Common myeloid progenitor, CD34-positive (primary cell): Measurements from ENCODE around the gene PRKCE.
A peak's percentile ranks its signal among the peaks of the same experiment; 100 is the strongest.

Source experiments
- CTCF ChIA-PET: fragments of 350-600 bp; sonication (Branson Sonifier 250); formaldehyde crosslinking; loops from one replicate; lab custom pipeline; 2021; ENCODE audit warnings: antibody characterized with exemption; lab: Charles Lee
- POLR2A ChIA-PET: fragments of 350-600 bp; sonication (Branson Sonifier 250); formaldehyde crosslinking; loops from one replicate; lab custom pipeline; 2021; ENCODE audit warnings: antibody characterized with exemption; lab: Charles Lee
- DNase-seq, 3 donors: peaks; one replicate each; pipeline versions ENCODE4 v3.0.0 to v3.0.0-alpha.2; 2013
- H3K27ac ChIP-seq, 2 experiments: 1 replicate in 1 of 2; 2 replicates in 1 of 2; pipeline ENCODE4 v1.7.0; 2013; ENCODE audit warnings: inconsistent platforms in 2 of 2, low read length in 2 of 2, mild to moderate bottlenecking in 2 of 2, low read depth in 1 of 2, moderate library complexity in 1 of 2; ENCODE audit not compliant: severe bottlenecking in 2 of 2, insufficient read depth in 1 of 2, poor library complexity in 1 of 2
- H3K27me3 ChIP-seq, 5 experiments: replicated peaks in 2 of 5; 1 replicate in 3 of 5; 2 replicates in 2 of 5; pipeline versions ENCODE4 v1.6.1 to v1.7.0; 2013; ENCODE audit warnings: low read length in 4 of 5, mild to moderate bottlenecking in 2 of 5, moderate library complexity in 2 of 5, inconsistent platforms in 1 of 5; ENCODE audit not compliant: insufficient read depth in 5 of 5, control insufficient read depth in 4 of 5
- H3K36me3 ChIP-seq, 4 experiments: 1 replicate in 2 of 4; 2 replicates in 2 of 4; pipeline versions ENCODE4 v1.6.1 to v1.7.0; 2013; ENCODE audit warnings: low read length in 3 of 4, control low read depth in 1 of 4, mild to moderate bottlenecking in 1 of 4; ENCODE audit not compliant: control insufficient read depth in 4 of 4, insufficient read depth in 4 of 4
- H3K4me1 ChIP-seq, 4 experiments: 1 replicate in 3 of 4; 2 replicates in 1 of 4; pipeline versions ENCODE4 v1.6.1 to v1.7.1; 2013; ENCODE audit warnings: low read length in 3 of 4, mild to moderate bottlenecking in 3 of 4, control low read depth in 1 of 4, inconsistent platforms in 1 of 4, moderate library complexity in 1 of 4; ENCODE audit not compliant: control insufficient read depth in 4 of 4, insufficient read depth in 4 of 4; ENCODE audit errors: control extremely low read depth in 1 of 4
- H3K4me3 ChIP-seq, 7 experiments: 1 replicate in 4 of 7; 2 replicates in 3 of 7; pipeline versions ENCODE4 v1.5.1 to v1.7.0; 2013; ENCODE audit warnings: mild to moderate bottlenecking in 7 of 7, low read length in 6 of 7, moderate library complexity in 6 of 7, inconsistent platforms in 2 of 7, low read depth in 2 of 7, control low read depth in 1 of 7; ENCODE audit not compliant: insufficient read depth in 4 of 7, control insufficient read depth in 1 of 7; ENCODE audit errors: extremely low read depth in 1 of 7
- H3K9me3 ChIP-seq, 5 experiments: 1 replicate in 4 of 5; 2 replicates in 1 of 5; pipeline versions ENCODE4 v1.6.1 to v1.7.1; 2013; ENCODE audit warnings: low read length in 4 of 5, mild to moderate bottlenecking in 2 of 5, inconsistent platforms in 1 of 5, low read depth in 1 of 5, moderate library complexity in 1 of 5; ENCODE audit not compliant: control insufficient read depth in 4 of 5, insufficient read depth in 2 of 5; ENCODE audit errors: control extremely low read depth in 1 of 5
- WGBS: methylation state at CpG from one replicate; pipeline ENCODE4 v1.1.5; 2013; ENCODE audit not compliant: insufficient coverage; 5-methylcytosine and 5-hydroxymethylcytosine counted together

Gene PRKCE

GRCh38 chr2:46013726-46014125, 362.3 kb downstream of the PRKCE start:
- Histone ChIP-seq H3K27me3 (no peaks in the 10 kb centered on the region), H3K9me3 (no peaks in the 10 kb centered on the region), H3K4me1 (no peaks in the 10 kb centered on the region), H3K4me3 (no peak overlapping the region), H3K27ac (no peak overlapping the region), H3K36me3 (peaks cover 0 to 11% (median 4%) of the 10 kb centered on the region in 4 experiments)
- DNase-seq = no peak
- 100% methylated on average over 3 of the region's 5 CpGs for WGBS
- ChIA-PET CTCF (interaction anchor here (0.8 to 1.2 kb wide), 2 partner anchors 352 to 437 kb away, joined by 3 read pairs; no protein-coding TSS in a partner anchor), POLR2A (no interaction called here)

- no peaks in the 10 kb centered on the region for H3K27me3 ChIP-seq
- H3K4me3 ChIP-seq = no peak overlapping the region
- CTCF ChIA-PET = interaction anchor here (1.1 kb wide), 1 partner anchor 215 kb away, joined by 3 read pairs; no protein-coding TSS in a partner anchor
- no peaks in the 10 kb centered on the region for H3K4me1 ChIP-seq
- H3K36me3 ChIP-seq = peaks cover 0 to 11% (median 4%) of the 10 kb centered on the region in 4 experiments
- H3K27ac ChIP-seq = no peak overlapping the region
- WGBS = 100% methylated on average over 1 of the region's 6 CpGs
- no peak for DNase-seq
- POLR2A ChIA-PET = no interaction called here
- no peaks in the 10 kb centered on the region for H3K9me3 ChIP-seq
Observed at GRCh38 chr2:46014911-46015654, 363.6 kb downstream of the PRKCE start.

- Histone ChIP-seq H3K4me3 (peak overlapping the region in 1 of 7 experiments; percentile 0), H3K27ac (no peak overlapping the region), H3K4me1 (no peaks in the 10 kb centered on the region), H3K27me3 (no peaks in the 10 kb centered on the region), H3K9me3 (no peaks in the 10 kb centered on the region), H3K36me3 (peaks cover 0 to 15% (median 4%) of the 10 kb centered on the region in 4 experiments)
- 92% methylated on average over 5 of the region's 7 CpGs for WGBS
- no peak for DNase-seq
- CTCF ChIA-PET = interaction anchor here (1.5 kb wide), 1 partner anchor 22 kb away, joined by 3 read pairs; no protein-coding TSS in a partner anchor
- POLR2A ChIA-PET = no interaction called here
Observed at GRCh38 chr2:46015671-46016070, 364.2 kb downstream of the PRKCE start.

GRCh38 chr2:46016091-46016490, 364.6 kb downstream of the PRKCE start:
- WGBS = 97% methylated on average over 6 of the region's 6 CpGs
- CTCF ChIA-PET = interaction anchor here (1.5 kb wide), 1 partner anchor 23 kb away, joined by 3 read pairs; no protein-coding TSS in a partner anchor
- Histone ChIP-seq H3K4me1 (no peaks in the 10 kb centered on the region), H3K4me3 (peak overlapping the region in 1 of 7 experiments; percentile 0), H3K27ac (no peak overlapping the region), H3K9me3 (no peaks in the 10 kb centered on the region), H3K27me3 (no peaks in the 10 kb centered on the region), H3K36me3 (peaks cover 0 to 16% (median 4%) of the 10 kb centered on the region in 4 experiments)
- DNase-seq = no peak
- POLR2A ChIA-PET = no interaction called here

GRCh38 chr2:46018773-46019591, 367.5 kb downstream of the PRKCE start:
- Histone ChIP-seq H3K4me1 (no peaks in the 10 kb centered on the region), H3K27me3 (no peaks in the 10 kb centered on the region), H3K4me3 (no peak overlapping the region), H3K36me3 (peaks cover 0 to 12% (median 3%) of the 10 kb centered on the region in 4 experiments), H3K27ac (no peak overlapping the region), H3K9me3 (no peaks in the 10 kb centered on the region)
- ChIA-PET CTCF (interaction anchor here (0.9 kb wide), 1 partner anchor 10 kb away, joined by 3 read pairs; no protein-coding TSS in a partner anchor), POLR2A (no interaction called here)
- 96% methylated on average over 10 of the region's 10 CpGs for WGBS
- DNase-seq = no peak

- Histone ChIP-seq H3K4me3 (no peak overlapping the region), H3K27ac (no peak overlapping the region), H3K4me1 (no peaks in the 10 kb centered on the region), H3K27me3 (no peaks in the 10 kb centered on the region), H3K9me3 (no peaks in the 10 kb centered on the region), H3K36me3 (peaks cover 0 to 8% (median 0%) of the 10 kb centered on the region in 4 experiments)
- ChIA-PET POLR2A (no interaction called here), CTCF (interaction anchor here (0.9 kb wide), 1 partner anchor 28 kb away, joined by 3 read pairs; no protein-coding TSS in a partner anchor)
- no peak for DNase-seq
- 100% methylated on average over 1 of the region's 2 CpGs for WGBS
Observed at GRCh38 chr2:46020416-46020815, 368.9 kb downstream of the PRKCE start.
